MM.1S (cell line): ENCODE data around the gene CTAG2.

Experiments
- DNase-seq: peaks from one replicate; pipeline ENCODE4 v3.0.0-alpha.2; 2015
- H2AFZ ChIP-seq: fragments of 300-600 bp; sonication (generic); 2 replicates; pipeline ENCODE4 v1.6.0; 2016; ENCODE audit warnings: antibody characterized with exemption, low read length
- H3F3A ChIP-seq: fragments of 300-600 bp; sonication (generic); 2 replicates; pipeline ENCODE4 v1.6.1; 2016; ENCODE audit warnings: mild to moderate bottlenecking, antibody characterized with exemption, low read length, moderate library complexity, mixed read lengths; ENCODE audit not compliant: insufficient read depth
- H3K27ac ChIP-seq: fragments of 300-600 bp; sonication (generic); 2 replicates; pipeline ENCODE4 v1.5.1; 2016; ENCODE audit warnings: mild to moderate bottlenecking, low read length
- H3K27me3 ChIP-seq: fragments of 300-600 bp; sonication (generic); replicated peaks from 2 replicates; pipeline ENCODE4 v1.6.0; 2016; ENCODE audit warnings: low read length; ENCODE audit not compliant: insufficient read depth
- H3K36me3 ChIP-seq: fragments of 300-600 bp; sonication (generic); replicated peaks from 2 replicates; pipeline ENCODE4 v1.6.1; 2016; ENCODE audit warnings: mild to moderate bottlenecking, low read length, mixed read lengths; ENCODE audit not compliant: insufficient read depth
- H3K4me1 ChIP-seq: fragments of 300-600 bp; sonication (generic); 2 replicates; pipeline ENCODE4 v1.6.1; 2016; ENCODE audit warnings: low read length, mixed read lengths
- H3K4me2 ChIP-seq: fragments of 300-600 bp; sonication (generic); 2 replicates; pipeline ENCODE4 v1.6.0; 2016; ENCODE audit warnings: low read depth, low read length
- H3K4me3 ChIP-seq: fragments of 300-600 bp; sonication (generic); 2 replicates; pipeline ENCODE4 v1.5.1; 2016; ENCODE audit warnings: low read length, mixed read lengths
- H3K79me2 ChIP-seq: fragments of 300-600 bp; sonication (generic); 2 replicates; pipeline ENCODE4 v1.6.1; 2016; ENCODE audit warnings: mixed run types, low read length, mixed read lengths
- H3K9ac ChIP-seq: fragments of 300-600 bp; sonication (generic); 2 replicates; pipeline ENCODE4 v1.6.1; 2016; ENCODE audit warnings: low read length, mixed read lengths
- H3K9me2 ChIP-seq: fragments of 300-600 bp; sonication (generic); replicated peaks from 2 replicates; pipeline ENCODE4 v1.6.1; 2016; ENCODE audit warnings: mild to moderate bottlenecking, low read length, mixed read lengths; ENCODE audit not compliant: insufficient read depth
- H3K9me3 ChIP-seq: fragments of 300-600 bp; sonication (generic); replicated peaks from 2 replicates; pipeline ENCODE4 v1.6.1; 2016; ENCODE audit warnings: mild to moderate bottlenecking, low read length, mixed read lengths; ENCODE audit not compliant: insufficient read depth
- H4K20me1 ChIP-seq: fragments of 300-600 bp; sonication (generic); 2 replicates; pipeline ENCODE4 v1.6.1; 2016; ENCODE audit warnings: mild to moderate bottlenecking, low read length, moderate library complexity, mixed read lengths; ENCODE audit not compliant: insufficient read depth
- CTCF ChIP-seq: fragments of 300-600 bp; sonication (generic); IDR thresholded peaks from 2 replicates; pipeline ENCODE4 v1.5.1; 2016; ENCODE audit warnings: antibody characterized with exemption, low read length, mixed read lengths
- EZH2 ChIP-seq: fragments of 300-600 bp; sonication (generic); optimal IDR thresholded peaks from 2 replicates; pipeline ENCODE3; 2017; ENCODE audit warnings: low read depth, mild to moderate bottlenecking, antibody characterized with exemption, low read length, mixed read lengths
- EZH2phosphoT487 ChIP-seq: fragments of 300-600 bp; sonication (generic); IDR thresholded peaks from 2 replicates; pipeline ENCODE4 v1.6.1; 2018; ENCODE audit warnings: antibody characterized with exemption, low read length

The CTAG2 gene

GRCh38 chrX:154658187-154658586 is 4.8 kb upstream of the CTAG2 start:
- Histone ChIP-seq H3F3A (peaks cover 8% of the 10 kb centered on the region; the same call in 1 of the 2 replicates), H4K20me1 (no peaks in the 10 kb centered on the region), H3K79me2 (no peaks in the 10 kb centered on the region), H3K4me3 (no peak overlapping the region), H2AFZ (no peak overlapping the region), H3K9me3 (no peaks in the 10 kb centered on the region), H3K27me3 (no peaks in the 10 kb centered on the region), H3K9me2 (no peaks in the 10 kb centered on the region), H3K4me2 (no peak overlapping the region), H3K4me1 (peaks cover 10% of the 10 kb centered on the region), H3K27ac (no peak overlapping the region), H3K36me3 (no peaks in the 10 kb centered on the region), H3K9ac (no peak overlapping the region)
- TF ChIP-seq CTCF (no peak), EZH2phosphoT487 (no peak), EZH2 (no peak)
- DNase-seq = no peak

- Histone ChIP-seq H3K36me3 (no peaks in the 10 kb centered on the region), H3F3A (peaks cover 6% of the 10 kb centered on the region; the same call in 1 of the 2 replicates), H2AFZ (no peak overlapping the region), H3K4me1 (peaks cover 5% of the 10 kb centered on the region), H3K27me3 (no peaks in the 10 kb centered on the region), H3K4me2 (no peak overlapping the region), H3K4me3 (no peak overlapping the region), H3K9me2 (no peaks in the 10 kb centered on the region), H3K9ac (no peak overlapping the region), H4K20me1 (no peaks in the 10 kb centered on the region), H3K9me3 (no peaks in the 10 kb centered on the region), H3K79me2 (no peaks in the 10 kb centered on the region), H3K27ac (no peak overlapping the region)
- TF ChIP-seq EZH2phosphoT487 (no peak), CTCF (no peak), EZH2 (no peak)
- DNase-seq = no peak
These were observed 3.9 kb upstream of the CTAG2 start for GRCh38 chrX:154657226-154657805.

GRCh38 chrX:154655786-154656185 is 2.4 kb upstream of the CTAG2 start:
- Histone ChIP-seq H3K27me3 (no peaks in the 10 kb centered on the region), H3K27ac (no peak overlapping the region), H2AFZ (no peak overlapping the region), H3K36me3 (no peaks in the 10 kb centered on the region), H3K9me3 (no peaks in the 10 kb centered on the region), H3K9ac (no peak overlapping the region), H3K4me1 (no peaks in the 10 kb centered on the region), H3F3A (no peaks in the 10 kb centered on the region), H3K4me2 (no peak overlapping the region), H3K79me2 (no peaks in the 10 kb centered on the region), H3K4me3 (no peak overlapping the region), H3K9me2 (no peaks in the 10 kb centered on the region), H4K20me1 (no peaks in the 10 kb centered on the region)
- no peak for DNase-seq
- TF ChIP-seq EZH2phosphoT487 (no peak), EZH2 (no peak), CTCF (no peak)
